ENCODE results near the gene TMEM175.

TMEM175 gene

GRCh38 chr4:931960-932712 is at the start of gene TMEM175, which contains the start of gene GAK:
TMEM175 (plus strand) TSS chr4:932460; CDS start chr4:947740, 15,280 bp downstream.
GAK (minus strand) TSS chr4:932316; CDS start chr4:932187, 129 bp downstream.
- DNase-seq = peak; percentile 87

- DNase-seq = no peak
Observed at GRCh38 chr4:882646-883045, 49.6 kb upstream of the TMEM175 start.

- no peak for DNase-seq
Observed at GRCh38 chr4:883377-884095, 48.7 kb upstream of the TMEM175 start.

GRCh38 chr4:884259-884658 is 48.0 kb upstream of the TMEM175 start:
- DNase-seq = no peak

- DNase-seq = no peak
Observed at GRCh38 chr4:884896-885295, 47.4 kb upstream of the TMEM175 start.

GRCh38 chr4:885353-885752 is 46.9 kb upstream of the TMEM175 start:
- DNase-seq = no peak

- no peak for DNase-seq
Observed at GRCh38 chr4:886244-886643, 46.0 kb upstream of the TMEM175 start.

GRCh38 chr4:887034-887763 is 45.1 kb upstream of the TMEM175 start:
- no peak for DNase-seq

GRCh38 chr4:888029-888428 is 44.2 kb upstream of the TMEM175 start:
- DNase-seq = no peak

- no peak for DNase-seq
Observed at GRCh38 chr4:889516-889915, 42.7 kb upstream of the TMEM175 start.

- no peak for DNase-seq
Observed at GRCh38 chr4:890036-890695, 42.1 kb upstream of the TMEM175 start.

GRCh38 chr4:891747-892146 is 40.5 kb upstream of the TMEM175 start:
- DNase-seq = no peak

GRCh38 chr4:892780-893179 is 39.5 kb upstream of the TMEM175 start:
- DNase-seq = no peak

GRCh38 chr4:893276-893994 is 38.8 kb upstream of the TMEM175 start:
- no peak for DNase-seq

GRCh38 chr4:893995-894705 is 38.1 kb upstream of the TMEM175 start:
- DNase-seq = no peak

- no peak for DNase-seq
Observed at GRCh38 chr4:895596-895995, 36.7 kb upstream of the TMEM175 start.

GRCh38 chr4:896216-896615 is 36.0 kb upstream of the TMEM175 start:
- DNase-seq = no peak

GRCh38 chr4:896630-897029 is 35.6 kb upstream of the TMEM175 start:
- no peak for DNase-seq

GRCh38 chr4:898123-898522 is 34.1 kb upstream of the TMEM175 start:
- DNase-seq = no peak

- DNase-seq = no peak
Observed at GRCh38 chr4:898869-899555, 33.2 kb upstream of the TMEM175 start.

- DNase-seq = no peak
Observed at GRCh38 chr4:899556-899906, 32.7 kb upstream of the TMEM175 start.

Data from NCI-H226 (cell line).